CD4-positive, alpha-beta T cell (primary cell): ENCODE data around the gene MBD5. TPM values are rescaled to one million over a fixed set of nuclear protein-coding genes. Genes with fewer than 3 reads are reported as not detected.

Experiments
- ATAC-seq: fragments of 200-7000 bp; cut with Tn5 transposase; one replicate; pipeline ENCODE4 v1.10.0; 2022; ENCODE audit warnings: mild to moderate bottlenecking; ENCODE audit not compliant: poor library complexity
- CTCF ChIA-PET: fragments of 350-600 bp; sonication (Branson Sonifier 250); formaldehyde crosslinking; loops from one replicate; lab custom pipeline; 2021; ENCODE audit warnings: antibody characterized with exemption, inconsistent platforms; lab: Charles Lee
- POLR2A ChIA-PET: fragments of 350-600 bp; sonication (Branson Sonifier 250); formaldehyde crosslinking; loops from one replicate; lab custom pipeline; 2021; ENCODE audit warnings: antibody characterized with exemption, inconsistent platforms; lab: Charles Lee
- DNase-seq, 14 experiments: peaks; one replicate each; pipeline ENCODE4 v3.0.0-alpha.2; 2013 to 2020; ENCODE audit warnings: mixed read lengths in 2 of 14
- H3K27ac ChIP-seq, 2 donors: one replicate each; pipeline versions ENCODE4 v1.5.1 to v1.7.0; 2013; ENCODE audit warnings: low read length in 2 of 2, low read depth in 1 of 2, mild to moderate bottlenecking in 1 of 2
- H3K27me3 ChIP-seq, 2 experiments: 1 replicate in 1 of 2; 2 replicates in 1 of 2; pipeline versions ENCODE4 v1.6.1 to v1.7.0; 2013; ENCODE audit warnings: low read length in 2 of 2, control low read depth in 1 of 2, mild to moderate bottlenecking in 1 of 2, moderate library complexity in 1 of 2; ENCODE audit not compliant: insufficient read depth in 2 of 2, control insufficient read depth in 1 of 2
- H3K36me3 ChIP-seq: one replicate; pipeline ENCODE4 v1.6.1; 2013; ENCODE audit warnings: low read length, control low read depth; ENCODE audit not compliant: insufficient read depth
- H3K4me1 ChIP-seq: one replicate; pipeline ENCODE4 v1.6.1; 2013; ENCODE audit warnings: low read length, control low read depth; ENCODE audit not compliant: insufficient read depth
- H3K4me3 ChIP-seq: one replicate; pipeline ENCODE4 v1.5.1; 2013; ENCODE audit warnings: mild to moderate bottlenecking, low read length, moderate library complexity
- H3K9me3 ChIP-seq, 2 experiments: 1 replicate in 1 of 2; 2 replicates in 1 of 2; pipeline versions ENCODE4 v1.6.1 to v1.7.0; 2013; ENCODE audit warnings: low read length in 2 of 2, mild to moderate bottlenecking in 2 of 2, control low read depth in 1 of 2, moderate library complexity in 1 of 2; ENCODE audit not compliant: control insufficient read depth in 1 of 2, insufficient read depth in 1 of 2
- H3K27ac Mint-ChIP-seq: one replicate; pipeline ENCODE4 v1.8.0; 2020; ENCODE audit warnings: mixed read lengths
- H3K27me3 Mint-ChIP-seq: one replicate; pipeline ENCODE4 v1.8.0; 2021; ENCODE audit warnings: mixed read lengths
- H3K36me3 Mint-ChIP-seq: one replicate; pipeline ENCODE4 v1.8.0; 2021; ENCODE audit warnings: low read depth, mixed read lengths
- H3K4me1 Mint-ChIP-seq: one replicate; pipeline ENCODE4 v1.8.0; 2021; ENCODE audit warnings: low read depth, mixed read lengths
- H3K4me3 Mint-ChIP-seq: one replicate; pipeline ENCODE4 v1.8.0; 2020; ENCODE audit warnings: mild to moderate bottlenecking, mixed read lengths
- H3K9me3 Mint-ChIP-seq: one replicate; pipeline ENCODE4 v1.8.0; 2020; ENCODE audit warnings: mixed read lengths
- CTCF ChIP-seq: fragments of 200-600 bp; IDR thresholded peaks from one replicate; pipeline ENCODE4 v1.8.0; 2022; ENCODE audit warnings: antibody characterized with exemption, mild to moderate bottlenecking
- intact Hi-C, 2 experiments: fragments of 100-400 bp; cut with DNase I in 1 of 2; cut with micrococcal nuclease in 1 of 2; formaldehyde crosslinking; loops; one replicate each; pipeline versions ENCODE4 v1.15.1 to v1.9.0; 2023 to 2025; cut with DNase I, micrococcal nuclease
- total RNA-seq, 174 experiments: library from RNA in 2 of 174; stranded (reverse) in 2 of 174; gene quantifications; one replicate each; pipeline ENCODE4 v1.2.3 and lab custom pipeline; 2021 to 2026

MBD5 gene
- total RNA-seq, 2 experiments from 2014 or later = 49.8 to 52.9 TPM

- H3K27me3 ChIP-seq = no peaks in the 10 kb centered on the region
- Mint-ChIP-seq H3K4me1 (no peaks in the 10 kb centered on the region), H3K27me3 (no peaks in the 10 kb centered on the region), H3K4me3 (no peak overlapping the region), H3K36me3 (peaks cover 21% of the 10 kb centered on the region), H3K9me3 (no peaks in the 10 kb centered on the region), H3K27ac (no peak overlapping the region)
- POLR2A ChIA-PET = no interaction called here
- no peak overlapping the region for H3K4me3 ChIP-seq
- H3K36me3 ChIP-seq = no peaks in the 10 kb centered on the region
- H3K4me1 ChIP-seq = no peaks in the 10 kb centered on the region
- peak; percentile 32 for ATAC-seq
- H3K27ac ChIP-seq = no peak overlapping the region
- no peaks in the 10 kb centered on the region for H3K9me3 ChIP-seq
- no peak for TF ChIP-seq CTCF
- CTCF ChIA-PET = interaction anchor here (0.6 kb wide), 1 partner anchor 15 kb away, joined by 4 read pairs; no protein-coding TSS in a partner anchor
- intact Hi-C loops = no loop called here
- peak in 3 of 14 experiments; percentile 4 to 11 (median 10) for DNase-seq
These were observed 188.7 kb downstream of the MBD5 start for GRCh38 chr2:148209603-148210002.

DNA sequence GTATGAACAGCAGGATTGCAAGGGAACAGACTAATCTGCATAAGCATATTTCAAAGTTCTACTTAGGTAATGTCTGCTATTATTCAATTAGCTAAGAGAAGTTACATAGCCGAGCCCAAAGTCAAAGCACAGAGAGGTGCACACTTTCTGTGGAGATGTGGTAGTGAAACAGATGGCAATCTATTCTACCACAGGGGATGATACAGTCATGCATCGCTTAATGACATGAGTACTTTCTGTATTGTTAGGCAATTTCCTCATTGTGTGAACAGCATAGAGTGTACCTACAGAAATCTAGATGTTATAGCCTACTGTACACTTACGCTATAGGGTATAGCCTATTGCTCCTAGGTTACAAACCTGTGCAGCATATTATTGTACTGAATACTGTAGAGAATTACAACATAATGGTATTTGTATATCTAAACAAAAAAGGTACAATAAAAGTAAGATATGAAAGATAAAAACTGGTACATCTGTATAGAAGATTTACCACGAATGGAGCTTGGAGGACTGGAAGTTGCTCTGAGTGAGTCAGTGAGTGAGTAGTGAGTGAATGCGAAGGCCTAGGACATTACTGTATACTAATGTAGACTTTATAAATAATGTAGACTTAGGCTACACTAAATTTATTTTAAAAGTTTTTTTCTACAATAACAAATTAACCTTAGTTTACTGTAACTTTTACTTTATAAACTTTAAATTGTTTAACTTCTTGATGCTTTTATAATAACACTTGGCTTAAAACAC, 197.6 kb downstream of the MBD5 start:
- TF ChIP-seq CTCF = no peak
- ATAC-seq (no peak), DNase-seq (no peak)
- ChIA-PET CTCF (interaction anchor here (0.5 kb wide), 1 partner anchor 625 kb away, joined by 3 read pairs; no protein-coding TSS in a partner anchor), POLR2A (no interaction called here)
- Mint-ChIP-seq H3K27me3 (no peaks in the 10 kb centered on the region), H3K4me1 (no peaks in the 10 kb centered on the region), H3K36me3 (peaks cover 40% of the 10 kb centered on the region), H3K9me3 (peaks cover 15% of the 10 kb centered on the region), H3K4me3 (no peak overlapping the region), H3K27ac (no peak overlapping the region)
- no peak overlapping the region for H3K4me3 ChIP-seq
- H3K4me1 ChIP-seq = no peaks in the 10 kb centered on the region
- H3K27me3 ChIP-seq = no peaks in the 10 kb centered on the region
- H3K9me3 ChIP-seq = peaks cover 0 to 7% of the 10 kb centered on the region in 2 experiments
- intact Hi-C loops = no loop called here
- H3K27ac ChIP-seq = no peak overlapping the region
- no peaks in the 10 kb centered on the region for H3K36me3 ChIP-seq

DNA sequence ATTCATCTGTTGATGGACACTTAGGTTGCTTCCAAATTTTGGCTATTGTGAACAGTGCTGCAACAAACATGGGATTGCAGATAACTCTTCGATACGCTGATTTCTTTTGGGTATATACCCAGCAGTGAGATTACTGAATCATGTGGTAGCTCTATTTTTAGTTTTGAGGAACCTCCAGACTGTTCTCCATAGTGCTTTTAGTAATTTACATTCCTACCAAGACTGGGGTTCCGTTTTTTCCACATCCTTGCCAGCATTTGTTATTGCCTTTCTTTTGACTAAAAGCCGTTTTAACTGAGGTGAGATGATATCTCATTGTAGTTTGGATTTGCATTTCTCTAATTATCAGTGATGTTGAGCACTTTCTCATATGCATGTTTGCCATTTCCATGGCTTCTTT, 200.3 kb downstream of the MBD5 start:
- no peaks in the 10 kb centered on the region for H3K4me1 ChIP-seq
- no peaks in the 10 kb centered on the region for H3K27me3 ChIP-seq
- DNase-seq (no peak), ATAC-seq (no peak)
- no peak overlapping the region for H3K4me3 ChIP-seq
- H3K36me3 ChIP-seq = no peaks in the 10 kb centered on the region
- POLR2A ChIA-PET = no interaction called here
- Mint-ChIP-seq H3K27ac (no peak overlapping the region), H3K4me3 (no peak overlapping the region), H3K4me1 (no peaks in the 10 kb centered on the region), H3K36me3 (peaks cover 61% of the 10 kb centered on the region), H3K27me3 (no peaks in the 10 kb centered on the region), H3K9me3 (peaks cover 25% of the 10 kb centered on the region)
- no peak for TF ChIP-seq CTCF
- H3K27ac ChIP-seq = no peak overlapping the region
- intact Hi-C loops = no loop called here
- CTCF ChIA-PET = no interaction called here
- peaks cover 4 to 10% of the 10 kb centered on the region in 2 experiments for H3K9me3 ChIP-seq
